GM13976 (cell line): ENCODE measurements around the gene TSPAN4.

Source experiments
- DNase-seq: peaks from one replicate; pipeline ENCODE4 v3.0.0; 2012; ENCODE audit warnings: low spot score
- in situ Hi-C: fragments of 300-500 bp; cut with MboI; formaldehyde crosslinking; loops from one replicate; pipeline ENCODE4 v1.12.0; 2022; ENCODE audit warnings: low sequenced_read_pairs, mixed read lengths, inconsistent platforms; ENCODE audit not compliant: unreplicated experiment
- TF ChIP-seq, protein P1 (sequence below): IDR thresholded peaks from 2 replicates; pipeline ENCODE4 v1.5.1; 2012; ENCODE audit warnings: borderline replicate concordance, mild to moderate bottlenecking; ENCODE audit not compliant: insufficient read depth; ENCODE audit errors: extremely low read depth, missing control alignments, control extremely low read depth

The TSPAN4 gene

DNA sequence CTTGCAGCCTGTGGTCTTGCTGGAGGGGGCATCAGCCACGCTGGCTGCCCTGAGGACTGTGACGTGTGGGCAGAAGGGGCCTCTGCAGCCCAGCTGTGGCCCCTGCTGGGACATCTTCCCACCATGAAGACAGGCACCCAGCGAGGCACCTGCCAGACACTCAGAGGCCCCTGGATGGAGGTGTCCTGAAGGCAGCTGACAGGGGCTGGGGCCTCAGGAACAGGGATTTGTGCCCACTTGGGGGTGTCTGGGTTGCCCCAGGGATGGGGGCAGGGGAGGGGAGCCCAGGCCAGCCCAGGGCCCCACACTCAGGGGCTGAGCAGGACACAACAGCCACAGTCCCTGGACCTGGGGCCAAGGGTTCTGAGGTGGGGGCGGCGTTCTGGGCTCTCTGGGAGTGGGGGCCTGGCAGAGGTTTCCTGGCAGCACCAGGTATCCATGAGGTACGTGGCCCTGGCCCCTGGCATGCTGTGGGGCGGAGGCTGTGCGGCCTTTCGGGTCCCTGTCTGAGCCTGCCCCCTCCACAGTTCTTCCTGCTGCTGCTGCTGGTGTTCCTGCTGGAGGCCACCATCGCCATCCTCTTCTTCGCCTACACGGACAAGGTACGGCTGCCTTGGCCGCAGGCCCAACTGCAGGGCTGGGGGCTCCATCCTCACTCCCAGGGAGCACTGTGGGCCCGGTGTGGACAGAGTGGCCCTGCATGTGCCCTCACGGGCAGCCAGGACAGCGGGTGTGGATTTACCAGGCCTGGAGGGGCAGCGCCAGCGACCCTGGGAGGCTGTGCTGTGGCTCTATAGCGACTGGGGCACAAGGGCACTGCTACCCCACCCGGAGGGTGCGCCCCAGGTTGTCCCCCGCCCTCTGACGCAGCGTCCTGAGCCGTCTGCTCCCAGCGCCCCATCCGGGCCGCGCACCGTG, 21.5 kb downstream of the TSPAN4 start:
- in situ Hi-C loops, result no loop called here
- TF ChIP-seq, protein P1, sequence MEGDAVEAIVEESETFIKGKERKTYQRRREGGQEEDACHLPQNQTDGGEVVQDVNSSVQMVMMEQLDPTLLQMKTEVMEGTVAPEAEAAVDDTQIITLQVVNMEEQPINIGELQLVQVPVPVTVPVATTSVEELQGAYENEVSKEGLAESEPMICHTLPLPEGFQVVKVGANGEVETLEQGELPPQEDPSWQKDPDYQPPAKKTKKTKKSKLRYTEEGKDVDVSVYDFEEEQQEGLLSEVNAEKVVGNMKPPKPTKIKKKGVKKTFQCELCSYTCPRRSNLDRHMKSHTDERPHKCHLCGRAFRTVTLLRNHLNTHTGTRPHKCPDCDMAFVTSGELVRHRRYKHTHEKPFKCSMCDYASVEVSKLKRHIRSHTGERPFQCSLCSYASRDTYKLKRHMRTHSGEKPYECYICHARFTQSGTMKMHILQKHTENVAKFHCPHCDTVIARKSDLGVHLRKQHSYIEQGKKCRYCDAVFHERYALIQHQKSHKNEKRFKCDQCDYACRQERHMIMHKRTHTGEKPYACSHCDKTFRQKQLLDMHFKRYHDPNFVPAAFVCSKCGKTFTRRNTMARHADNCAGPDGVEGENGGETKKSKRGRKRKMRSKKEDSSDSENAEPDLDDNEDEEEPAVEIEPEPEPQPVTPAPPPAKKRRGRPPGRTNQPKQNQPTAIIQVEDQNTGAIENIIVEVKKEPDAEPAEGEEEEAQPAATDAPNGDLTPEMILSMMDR, result no peak
- DNase-seq, result no peak

DNA sequence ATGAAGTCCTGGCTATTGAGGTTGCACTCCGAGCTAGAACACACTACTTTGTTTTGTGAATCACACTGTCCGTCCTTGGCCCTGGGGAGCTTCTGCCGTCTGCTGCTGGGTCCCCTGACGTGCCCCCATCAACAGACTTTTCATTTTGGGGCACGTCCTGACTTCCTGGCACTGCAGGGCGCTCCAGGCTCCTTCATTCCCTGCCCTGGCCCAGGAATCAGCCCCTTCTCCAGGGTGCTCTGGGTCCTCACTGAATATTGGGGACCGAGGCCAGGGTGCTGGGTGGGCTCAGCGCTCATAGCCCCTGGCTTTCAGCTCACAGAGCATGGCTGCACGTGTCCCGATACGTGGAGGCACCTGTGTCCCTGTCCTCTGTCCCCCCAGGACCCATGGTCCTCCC, 22.2 kb downstream of the TSPAN4 start:
- TF ChIP-seq, protein P1, result no peak
- no peak for DNase-seq
- in situ Hi-C loops, result no loop called here

GRCh38 chr11:865462-866430, 23.1 kb downstream of the TSPAN4 start:
- DNase-seq, result no peak
- TF ChIP-seq, protein P1, result no peak
- in situ Hi-C loops, result no loop called here

- in situ Hi-C loops, result no loop called here
- TF ChIP-seq, protein P1, result no peak
These were observed 23.8 kb downstream of the TSPAN4 start for GRCh38 chr11:866481-866880.

GRCh38 chr11:867856-868358, 25.3 kb downstream of the TSPAN4 start:
- TF ChIP-seq, protein P1, result no peak
- in situ Hi-C loops, result no loop called here
- DNase-seq, result no peak

More at GRCh38 chr11:866481-866880, 23.8 kb downstream of the TSPAN4 start:
- no peak for DNase-seq

DNA sequence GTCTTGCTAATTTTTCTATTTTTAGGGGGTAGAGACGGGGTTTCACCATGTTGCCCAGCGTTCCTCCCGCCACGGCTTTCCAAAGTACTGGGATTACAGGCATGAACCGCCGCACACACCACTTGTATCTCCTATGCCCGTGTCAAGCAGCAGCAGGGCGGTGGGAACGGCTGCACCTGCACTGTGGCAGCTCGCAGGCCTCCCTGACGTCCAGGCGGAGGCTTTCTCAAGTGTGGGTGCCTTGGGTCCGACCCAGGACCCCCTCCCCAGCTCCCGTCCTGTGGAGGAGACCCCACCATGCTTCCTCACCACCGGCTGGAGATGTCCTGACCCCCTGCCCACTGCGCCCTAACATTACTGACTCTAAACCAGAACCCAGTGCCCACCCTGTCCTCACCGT, 25.7 kb downstream of the TSPAN4 start:
- TF ChIP-seq, protein P1, result no peak
- in situ Hi-C loops, result no loop called here
- no peak for DNase-seq
